ENCODE results near the gene MARCHF10.

DNA sequence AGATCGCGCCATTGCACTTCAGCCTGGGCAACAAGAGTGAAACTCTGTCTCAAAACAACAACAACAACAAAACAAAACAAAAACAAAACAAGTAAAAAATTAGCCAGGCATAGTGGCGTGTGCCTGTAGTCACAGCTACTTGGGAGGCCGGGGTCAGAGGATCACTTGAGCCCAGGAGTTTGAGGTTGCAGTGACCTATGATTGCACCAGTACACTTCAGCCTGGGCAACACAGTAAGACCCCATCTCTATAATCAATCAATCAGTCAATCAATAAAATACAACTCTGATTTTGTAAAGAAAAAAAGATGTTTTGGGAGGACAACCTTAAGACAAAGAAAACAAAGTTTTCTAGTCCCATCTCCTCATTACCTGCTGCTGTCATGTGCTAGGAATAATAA lies 51.9 kb downstream of the MARCHF10 start:
- TF ChIP-seq ZNF274 (IDR thresholded peaks at IDR 0.05; ENCODE audit: low read depth, low read length): no peak
- no peak for TF ChIP-seq SUZ12 (IDR thresholded peaks at IDR 0.05; ENCODE audit: extremely low read depth, insufficient read depth, insufficient read length)
- no peak for TF ChIP-seq YY1 (IDR thresholded peaks at IDR 0.05; ENCODE audit: insufficient read depth, insufficient read length)

Data from NT2/D1 (cell line).